K562 (cell line): ENCODE data around the gene MPV17L2. TPM values are rescaled to one million over a fixed set of nuclear protein-coding genes. Genes with fewer than 3 reads are reported as not detected.

Experiments
- ATAC-seq: fragments of 200-7000 bp; cut with Tn5 transposase; 3 replicates; pipeline ENCODE4 v1.9.1; 2020; ENCODE audit warnings: moderate library complexity
- BruUV-seq: library from RNA; stranded (reverse); fragments of 400-500 nt; replicated peaks from 2 replicates; lab custom pipeline; 2021; lab: Mats Ljungman, UMichigan
- CTCF ChIA-PET: fragments of 300-600 bp; formaldehyde crosslinking; extraction: SDS; loops from one replicate; lab custom pipeline; 2021; ENCODE audit warnings: low intra/inter-chr PET ratio; lab: Yijun Ruan, JAX
- POLR2A ChIA-PET: fragments of 300-600, 350-650 bp; sonication (Branson Sonifier 250); formaldehyde crosslinking; extraction: SDS; loops from one replicate; lab custom pipeline; 2021; ENCODE audit warnings: antibody characterized with exemption, inconsistent platforms; lab: Yijun Ruan, JAX
- DNase-seq, 4 experiments: peaks; one replicate each; pipeline versions ENCODE4 v3.0.0 to v3.0.0-alpha.2; 2011 to 2018; ENCODE audit warnings: low spot score in 3 of 4, mixed read lengths in 3 of 4; ENCODE audit errors: extremely low read depth in 1 of 4
- FAIRE-seq: peaks from 2 replicates; lab custom pipeline; 2011; peaks lifted over from hg19 to GRCh38; lab: Jason Lieb, UNC
- H2AFZ ChIP-seq: 2 replicates; pipeline ENCODE4 v1.6.0; 2011; ENCODE audit warnings: low read depth, low read length, control low read depth, inconsistent platforms
- H3K27ac ChIP-seq: fragments of 200-600 bp; 3 replicates; pipeline ENCODE4 v1.8.0; 2011; ENCODE audit warnings: low read depth, mild to moderate bottlenecking, control low read depth, inconsistent platforms, low read length, moderate library complexity, mixed read lengths; ENCODE audit errors: extremely low read depth
- H3K27me3 ChIP-seq, 2 experiments: fragments of 300-600 bp in 1 of 2; 2 replicates in 1 of 2; 3 replicates in 1 of 2; pipeline versions ENCODE4 v1.6.0 to v1.8.0; 2011; ENCODE audit warnings: inconsistent platforms in 2 of 2, low read length in 2 of 2, mild to moderate bottlenecking in 1 of 2, mixed read lengths in 1 of 2, moderate library complexity in 1 of 2; ENCODE audit not compliant: control insufficient read depth in 2 of 2, insufficient read depth in 2 of 2
- H3K36me3 ChIP-seq: fragments of 300-600 bp; 3 replicates; pipeline ENCODE4 v1.8.0; 2011; ENCODE audit warnings: mild to moderate bottlenecking, low read length, inconsistent platforms; ENCODE audit not compliant: control insufficient read depth, insufficient read depth
- H3K4me1 ChIP-seq, 2 experiments: fragments of 200-600 bp in 1 of 2; replicated peaks in 1 of 2; 2 replicates in 1 of 2; 3 replicates in 1 of 2; pipeline versions ENCODE4 v1.5.1 to v1.8.0; 2011; ENCODE audit warnings: inconsistent platforms in 2 of 2, low read length in 2 of 2, mild to moderate bottlenecking in 1 of 2, mixed read lengths in 1 of 2, moderate library complexity in 1 of 2; ENCODE audit not compliant: control insufficient read depth in 2 of 2, insufficient read depth in 2 of 2
- H3K4me2 ChIP-seq: 2 replicates; pipeline ENCODE4 v1.6.1; 2011; ENCODE audit warnings: low read length, control low read depth, inconsistent platforms, mixed read lengths; ENCODE audit not compliant: insufficient read depth
- H3K4me3 ChIP-seq: fragments of 200-600 bp; sonication (generic), shearing (Covaris generic); 2 replicates; pipeline ENCODE4 v1.5.1; 2016; ENCODE audit warnings: control low read depth, inconsistent platforms
- H3K79me2 ChIP-seq: fragments of 200-600 bp; 3 replicates; pipeline ENCODE4 v1.8.0; 2011; ENCODE audit warnings: low read length, inconsistent platforms; ENCODE audit not compliant: control insufficient read depth, insufficient read depth
- H3K9ac ChIP-seq, 2 experiments: 2 replicates each; pipeline versions ENCODE4 v1.6.0 to v1.6.1; 2011; ENCODE audit warnings: low read depth in 2 of 2, low read length in 2 of 2, control low read depth in 1 of 2, inconsistent platforms in 1 of 2, mild to moderate bottlenecking in 1 of 2, mixed read lengths in 1 of 2; ENCODE audit not compliant: insufficient read depth in 1 of 2
- H3K9me1 ChIP-seq: one replicate; pipeline ENCODE4 v1.6.0; 2011; ENCODE audit warnings: inconsistent platforms, mild to moderate bottlenecking, low read length, moderate library complexity; ENCODE audit not compliant: control insufficient read depth, insufficient read depth
- H3K9me3 ChIP-seq: replicated peaks from 2 replicates; pipeline ENCODE4 v1.5.1; 2011; ENCODE audit warnings: low read depth, low read length, inconsistent platforms; ENCODE audit not compliant: control insufficient read depth, insufficient read depth
- H4K20me1 ChIP-seq: replicated peaks from 2 replicates; pipeline ENCODE4 v1.6.1; 2011; ENCODE audit warnings: low read length, inconsistent platforms, mixed read lengths; ENCODE audit not compliant: control insufficient read depth, insufficient read depth
- CAMTA2 ChIP-seq: fragments of 250-450 bp; sonication (Bioruptor Pico); conservative IDR thresholded peaks from 2 replicates; pipeline ENCODE4 v1.5.1; 2022
- CEBPB ChIP-seq: fragments of 450-650 bp; IDR thresholded peaks from 2 replicates; pipeline ENCODE4 v1.6.1; 2016; ENCODE audit warnings: missing genetic modification characterization, missing compliant biosample characterization
- CEBPZ ChIP-seq: fragments of 150-350 bp; IDR thresholded peaks from 2 replicates; pipeline ENCODE4 v1.6.1; 2014; ENCODE audit warnings: low read depth, mild to moderate bottlenecking, low read length, borderline replicate concordance
- JUNB ChIP-seq: fragments of 450-650 bp; formaldehyde crosslinking; conservative IDR thresholded peaks from 2 replicates; pipeline ENCODE4 v1.4.0; 2020; ENCODE audit warnings: mild to moderate bottlenecking
- MCM2 ChIP-seq: fragments of 450-650 bp; IDR thresholded peaks from 2 replicates; pipeline ENCODE4 v1.6.1; 2017; ENCODE audit warnings: low read depth, mild to moderate bottlenecking
- MYC ChIP-seq, 2 experiments: fragments of 250-450 bp in 1 of 2; sonication (Bioruptor Pico) in 1 of 2; IDR thresholded peaks; 2 replicates each; pipeline versions ENCODE4 v1.5.1 to v1.6.1; 2012 to 2021; ENCODE audit warnings: low read depth in 2 of 2, borderline replicate concordance in 1 of 2, improper control_type of control experiment in 1 of 2, low read length in 1 of 2, mild to moderate bottlenecking in 1 of 2, moderate library complexity in 1 of 2
- MYNN ChIP-seq, 2 experiments: sonication (generic); formaldehyde crosslinking in 1 of 2; IDR thresholded peaks; 2 replicates each; pipeline versions ENCODE4 v1.5.0 to v1.6.1; 2016 to 2020; ENCODE audit warnings: antibody characterized with exemption in 1 of 2, missing genetic modification reagents in 1 of 2
- PBX2 ChIP-seq, 2 experiments: IDR thresholded peaks in 1 of 2; conservative IDR thresholded peaks in 1 of 2; 2 replicates each; pipeline ENCODE4 v1.6.1; 2016; ENCODE audit warnings: low read depth in 2 of 2, mild to moderate bottlenecking in 1 of 2, missing compliant biosample characterization in 1 of 2, missing genetic modification characterization in 1 of 2, moderate library complexity in 1 of 2
- POLR2B ChIP-seq: fragments of 450-650 bp; IDR thresholded peaks from 2 replicates; pipeline ENCODE4 v1.6.1; 2018; ENCODE audit warnings: low read depth; ENCODE audit not compliant: partially characterized antibody
- RAD21 ChIP-seq, 2 experiments: fragments of 250-450 bp in 1 of 2; fragments of 450-650 bp in 1 of 2; sonication (Bioruptor Pico) in 1 of 2; formaldehyde crosslinking in 1 of 2; IDR thresholded peaks in 1 of 2; conservative IDR thresholded peaks in 1 of 2; 2 replicates each; pipeline versions ENCODE4 v1.4.0 to v1.8.0; 2020 to 2022; ENCODE audit warnings: mild to moderate bottlenecking in 2 of 2, moderate library complexity in 1 of 2
- SMAD1 ChIP-seq: fragments of 150-350 bp; IDR thresholded peaks from 2 replicates; pipeline ENCODE4 v1.6.1; 2014; ENCODE audit warnings: low read length, low read depth; ENCODE audit not compliant: partially characterized antibody
- USF2 ChIP-seq: sonication (generic); formaldehyde crosslinking; IDR thresholded peaks from 2 replicates; pipeline ENCODE4 v1.5.0; 2020; ENCODE audit warnings: missing genetic modification reagents
- WGBS: fragments of 100-300 bp; shearing (Covaris generic); methylation state at CpG from one replicate; pipeline ENCODE4 v1.1.6; 2016; ENCODE audit warnings: low coverage, mixed read lengths; ENCODE audit not compliant: insufficient coverage; ENCODE audit errors: missing lambda C conversion rate; 5-methylcytosine and 5-hydroxymethylcytosine counted together
- in situ Hi-C: fragments of 300-500 bp; cut with MboI; formaldehyde crosslinking; loops from 4 replicates; pipeline ENCODE4 v1.15.0; 2018; ENCODE audit warnings: inconsistent platforms, mixed read lengths
- intact Hi-C: fragments of 100-400 bp; cut with micrococcal nuclease; formaldehyde crosslinking; loops from 2 replicates; pipeline ENCODE4 v1.14.2; 2022
- polyA plus RNA-seq, 8 experiments: library from polyadenylated mRNA; depleted of rRNA in 4 of 8; stranded (reverse) in 5 of 8; unstranded in 3 of 8; fragments of >200 nt; fragmentation: Nextera tagmentation in 2 of 8; fragmentation: Illumina TruSeq in 1 of 8; extraction: Ambion mirVana in 2 of 8; extraction: Trizol in 1 of 8; gene quantifications; 2 replicates each; pipeline versions ENCODE4 v1.2.1 to v1.2.3, GENCODE V29; 2011 to 2014; ENCODE audit warnings: inconsistent platforms in 1 of 8, missing spikeins in 1 of 8
- total RNA-seq, 7 experiments: library from RNA; depleted of rRNA in 6 of 7; stranded (reverse); fragments of >200 nt in 6 of 7; fragmentation: Illumina TruSeq in 2 of 7; extraction: Trizol in 2 of 7; gene quantifications; 2 replicates each; pipeline versions ENCODE4 v1.2.1 to v1.2.3, GENCODE V29; 2011 to 2021; ENCODE audit warnings: low replicate concordance in 1 of 7

The MPV17L2 gene
- total and polyA plus RNA-seq, 9 of the 15 experiments (the other 6 are each of a cell fraction or from before 2014, with no cell fraction given), result 10.6 to 60.2 (median 28.5) TPM

GRCh38 chr19:18165794-18166544, 27.0 kb upstream of the MPV17L2 start:
- POLR2A ChIA-PET, result interaction anchor here (0.8 to 1.1 kb wide), 2 partner anchors 11 to 58 kb away, joined by 5 to 6 read pairs; no protein-coding TSS in a partner anchor
- Histone ChIP-seq H3K36me3 (peaks cover 75% of the 10 kb centered on the region; the same call in 2 of the 3 replicates), H3K79me2 (peaks cover 9% of the 10 kb centered on the region; the same call in 2 of the 3 replicates), H3K27ac (no peak overlapping the region), H3K4me3 (no peak overlapping the region), H3K9me3 (no peaks in the 10 kb centered on the region), H2AFZ (no peak overlapping the region), H3K9me1 (peaks cover 3% of the 10 kb centered on the region), H4K20me1 (peaks cover 8% of the 10 kb centered on the region; the same call in 1 of the 2 replicates), H3K4me2 (no peak overlapping the region), H3K9ac (no peak overlapping the region), H3K4me1 (peaks cover 5 to 22% of the 10 kb centered on the region in 2 experiments), H3K27me3 (no peaks in the 10 kb centered on the region)
- BruUV-seq, result no TSS peak
- CTCF ChIA-PET, result no interaction called here
- ATAC-seq (no peak), DNase-seq (no peak), FAIRE-seq (no peak)
- intact Hi-C loops, result loop anchor here (10.0 kb wide), 1 partner anchor 161 kb away; the partner anchor contains the start of gene ARRDC2
- in situ Hi-C loops, result loop anchor here (10.0 kb wide), 1 partner anchor 161 kb away; the partner anchor contains the start of gene ARRDC2
- 92% methylated on average over 12 of the region's 15 CpGs for WGBS
- TF ChIP-seq POLR2B, result no peak
- TF ChIP-seq CAMTA2, result no peak
- no peak for TF ChIP-seq JUNB (CRISPR knock-in tag)
- no peak for TF ChIP-seq MYC (IDR thresholded peaks at IDR 0.05; ENCODE audit: low read depth, low read length)
- TF ChIP-seq MYC (CRISPR knock-in tag; IDR thresholded peaks at IDR 0.05; ENCODE audit: borderline replicate concordance, low read depth), result no peak
- TF ChIP-seq PBX2 (CRISPR knock-in tag; IDR thresholded peaks at IDR 0.05; ENCODE audit: low read depth), result no peak
- no peak for TF ChIP-seq PBX2 (tag; conservative IDR thresholded peaks at IDR 0.05; ENCODE audit: low read depth)
- no peak for TF ChIP-seq SMAD1
- TF ChIP-seq CEBPB (tag), result no peak
- TF ChIP-seq CEBPZ, result no peak
- no peak for TF ChIP-seq USF2 (CRISPR knock-in tag)
- no peak for TF ChIP-seq MCM2
- TF ChIP-seq RAD21 (CRISPR knock-in tag; conservative IDR thresholded peaks at IDR 0.05 in 1 of 2, IDR thresholded peaks at IDR 0.05 in 1 of 2), result no peak
- no peak for TF ChIP-seq MYNN (IDR thresholded peaks at IDR 0.05)
- TF ChIP-seq MYNN (CRISPR knock-in tag; IDR thresholded peaks at IDR 0.05), result no peak
